Endothelial cell of umbilical vein (primary cell): ENCODE results near the gene SOHLH1. TPM values are rescaled to one million over a fixed set of nuclear protein-coding genes. Genes with fewer than 3 reads are reported as not detected.

ENCODE experiments used
- BruUV-seq: library from RNA; stranded (reverse); fragments of 400-500 nt; replicated peaks from 2 replicates; lab custom pipeline; 2021; lab: Mats Ljungman, UMichigan
- CTCF ChIA-PET: fragments of 300-600, 350-600 bp; sonication (Branson Sonifier 250); formaldehyde crosslinking; loops from one replicate; lab custom pipeline; 2021; ENCODE audit warnings: antibody characterized with exemption, inconsistent platforms; lab: Charles Lee
- POLR2A ChIA-PET: fragments of 300-600, 350-600 bp; sonication (Branson Sonifier 250); formaldehyde crosslinking; loops from one replicate; lab custom pipeline; 2021; ENCODE audit warnings: antibody characterized with exemption, inconsistent platforms; lab: Charles Lee
- DNase-seq: peaks from one replicate; pipeline ENCODE4 v3.0.0-alpha.2; 2011; ENCODE audit warnings: low read depth, low spot score
- FAIRE-seq: peaks from 2 replicates; lab custom pipeline; 2011; peaks lifted over from hg19 to GRCh38; lab: Jason Lieb, UNC
- H2AFZ ChIP-seq: 2 replicates; pipeline ENCODE4 v1.6.0; 2012; ENCODE audit warnings: low read depth, low read length, control low read depth, inconsistent platforms
- H3K27ac ChIP-seq: 2 replicates; pipeline ENCODE4 v1.5.1; 2011; ENCODE audit warnings: low read depth, mild to moderate bottlenecking, control low read depth, low read length, moderate library complexity; ENCODE audit not compliant: insufficient read depth
- H3K27me3 ChIP-seq, 2 experiments: 2 replicates each; pipeline versions ENCODE4 v1.6.0 to v1.6.1; 2011; ENCODE audit warnings: low read length in 2 of 2, mixed read lengths in 1 of 2; ENCODE audit not compliant: control insufficient read depth in 2 of 2, insufficient read depth in 2 of 2
- H3K36me3 ChIP-seq, 2 experiments: 2 replicates in 1 of 2; 3 replicates in 1 of 2; pipeline ENCODE4 v1.5.1; 2011; ENCODE audit warnings: low read length in 2 of 2, mild to moderate bottlenecking in 1 of 2, moderate library complexity in 1 of 2; ENCODE audit not compliant: control insufficient read depth in 2 of 2, insufficient read depth in 2 of 2; ENCODE audit errors: extremely low read depth in 1 of 2
- H3K4me1 ChIP-seq: 3 replicates; pipeline ENCODE4 v1.5.1; 2011; ENCODE audit warnings: mild to moderate bottlenecking, low read length; ENCODE audit not compliant: control insufficient read depth, insufficient read depth; ENCODE audit errors: extremely low read depth
- H3K4me2 ChIP-seq: 2 replicates; pipeline ENCODE4 v1.6.1; 2011; ENCODE audit warnings: low read length, control low read depth, mixed read lengths; ENCODE audit not compliant: insufficient read depth
- H3K4me3 ChIP-seq, 3 experiments: fragments of 200-600 bp in 1 of 3; sonication (generic), shearing (Covaris generic) in 1 of 3; replicated peaks in 1 of 3; 2 replicates each; pipeline ENCODE4 v1.5.1; 2011 to 2016; ENCODE audit warnings: control low read depth in 3 of 3, low read length in 3 of 3, mild to moderate bottlenecking in 2 of 3, inconsistent platforms in 1 of 3, low read depth in 1 of 3, moderate library complexity in 1 of 3; ENCODE audit not compliant: insufficient read depth in 1 of 3
- H3K79me2 ChIP-seq: 2 replicates; pipeline ENCODE4 v1.6.0; 2012; ENCODE audit warnings: low read length, inconsistent platforms; ENCODE audit not compliant: control insufficient read depth, insufficient read depth
- H3K9ac ChIP-seq: replicated peaks from 2 replicates; pipeline ENCODE3; 2011; ENCODE audit warnings: low read length, control low read depth; ENCODE audit not compliant: insufficient read depth; ENCODE audit errors: extremely low read depth
- H3K9me1 ChIP-seq: replicated peaks from 3 replicates; pipeline ENCODE4 v1.6.0; 2011; ENCODE audit warnings: mild to moderate bottlenecking, low read length; ENCODE audit not compliant: control insufficient read depth, insufficient read depth; ENCODE audit errors: extremely low read depth
- H3K9me3 ChIP-seq: replicated peaks from 2 replicates; pipeline ENCODE4 v1.5.1; 2012; ENCODE audit warnings: low read length, inconsistent platforms; ENCODE audit not compliant: control insufficient read depth, insufficient read depth
- H4K20me1 ChIP-seq: replicated peaks from 2 replicates; pipeline ENCODE3; 2011; ENCODE audit warnings: mild to moderate bottlenecking, low read length; ENCODE audit not compliant: control insufficient read depth, insufficient read depth; ENCODE audit errors: extremely low read depth
- CTCF ChIP-seq, 2 donors: IDR thresholded peaks; 1 replicate in 1 of 2; 2 replicates in 1 of 2; pipeline ENCODE4 v1.5.1; 2011; ENCODE audit warnings: low read length in 2 of 2, mild to moderate bottlenecking in 2 of 2, moderate library complexity in 2 of 2, control low read depth in 1 of 2, inconsistent platforms in 1 of 2, low read depth in 1 of 2; ENCODE audit not compliant: insufficient read depth in 1 of 2; ENCODE audit errors: extremely low read depth in 1 of 2
- FOS ChIP-seq: IDR thresholded peaks from 2 replicates; pipeline ENCODE4 v1.6.1; 2011; ENCODE audit warnings: mild to moderate bottlenecking, low read length, moderate library complexity, borderline replicate concordance; ENCODE audit not compliant: insufficient read depth
- JUN ChIP-seq: IDR thresholded peaks from 2 replicates; pipeline ENCODE4 v1.6.1; 2011; ENCODE audit warnings: borderline replicate concordance, low read depth; ENCODE audit not compliant: insufficient read length, insufficient read depth
- POLR2A ChIP-seq: IDR thresholded peaks from 2 replicates; pipeline ENCODE4 v1.6.1; 2012; ENCODE audit warnings: low read depth, mild to moderate bottlenecking, control low read depth, low read length
- POLR2AphosphoS5 ChIP-seq: IDR thresholded peaks from 2 replicates; pipeline ENCODE4 v1.6.1; 2012; ENCODE audit warnings: low read depth, mild to moderate bottlenecking, control low read depth, low read length, moderate library complexity; ENCODE audit not compliant: insufficient read depth
- dilution Hi-C: fragments of 300-500 bp; cut with MboI; formaldehyde crosslinking; loops from one replicate; pipeline ENCODE4 v1.15.0; 2019; ENCODE audit warnings: low sequenced_read_pairs; ENCODE audit not compliant: extremely low pct_ligation_motif_present
- intact Hi-C: fragments of 100-400 bp; cut with micrococcal nuclease; formaldehyde crosslinking; loops from one replicate; pipeline ENCODE4 v1.10.0; 2022
- polyA plus RNA-seq, 4 experiments: library from polyadenylated mRNA; depleted of rRNA in 3 of 4; stranded (reverse) in 3 of 4; unstranded in 1 of 4; fragments of >200 nt; gene quantifications; 2 replicates each; pipeline versions ENCODE4 v1.2.1 to v1.2.3, GENCODE V29; 2011 to 2012; ENCODE audit warnings: missing spikeins in 1 of 4
- total RNA-seq: library from RNA; stranded (reverse); gene quantifications from 2 replicates; pipeline ENCODE4 v1.2.3, GENCODE V29; 2021

Gene SOHLH1
- total and polyA plus RNA-seq, 2 donors (not counting 3 experiments of a cell fraction or from before 2014, with no cell fraction given), result not detected

DNA sequence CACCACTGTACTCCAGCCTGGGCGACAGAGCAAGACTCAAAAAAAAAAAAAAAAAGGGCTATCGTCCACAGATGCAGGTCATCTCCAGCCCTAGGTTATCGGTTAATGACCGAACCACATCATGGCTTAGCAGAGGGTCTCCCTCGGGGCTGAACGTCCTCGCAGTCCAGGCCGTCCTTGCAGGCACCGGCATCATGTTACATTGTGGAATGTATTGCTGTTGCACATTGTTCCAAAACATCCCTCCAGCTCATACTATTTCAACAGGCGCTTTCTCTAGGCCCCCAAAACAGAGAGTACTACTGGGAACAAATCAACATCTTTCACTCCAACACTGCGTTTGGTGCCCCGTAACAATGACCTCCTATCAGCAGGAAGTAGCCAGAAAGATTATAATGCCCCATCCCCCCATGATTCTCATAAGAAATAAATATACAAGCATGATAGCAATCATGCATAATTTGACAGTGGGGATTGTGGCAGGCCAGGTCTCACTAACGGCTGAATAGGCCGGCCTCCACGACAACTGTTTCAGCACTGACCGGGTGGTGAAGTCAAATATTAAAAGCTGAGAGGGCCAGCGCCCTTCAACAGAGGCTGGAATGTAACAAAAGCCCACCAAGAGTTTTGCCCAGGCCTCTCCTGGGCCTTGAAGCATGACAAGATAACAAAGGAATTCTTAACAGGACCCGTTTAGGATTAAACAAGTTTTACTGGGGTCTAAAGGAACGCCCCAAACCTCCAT, 37.3 kb downstream of the SOHLH1 start:
- H3K9me1 ChIP-seq, result no peaks in the 10 kb centered on the region
- no peak for FAIRE-seq
- POLR2A ChIA-PET, result interaction anchor here (0.7 kb wide), 1 partner anchor 10 kb away, joined by 4 read pairs; no protein-coding TSS in a partner anchor
- H3K27ac ChIP-seq, result no peak overlapping the region
- TF ChIP-seq POLR2AphosphoS5, result no peak
- no peak overlapping the region for H3K4me2 ChIP-seq
- CTCF ChIA-PET, result no interaction called here
- H3K4me1 ChIP-seq, result no peaks in the 10 kb centered on the region
- BruUV-seq, result no TSS peak
- H3K4me3 ChIP-seq, result no peak overlapping the region
- dilution Hi-C loops (no loop called here), intact Hi-C loops (no loop called here)
- H3K79me2 ChIP-seq, result no peaks in the 10 kb centered on the region
- H3K27me3 ChIP-seq, result no peaks in the 10 kb centered on the region
- DNase-seq, result no peak
- H3K9me3 ChIP-seq, result no peaks in the 10 kb centered on the region
- H3K36me3 ChIP-seq, result no peaks in the 10 kb centered on the region
- no peak overlapping the region for H2AFZ ChIP-seq
- H4K20me1 ChIP-seq, result no peaks in the 10 kb centered on the region
- H3K9ac ChIP-seq, result no peak overlapping the region

GRCh38 chr9:135660407-135660806, 38.9 kb downstream of the SOHLH1 start:
- H3K4me2 ChIP-seq, result no peak overlapping the region
- no peak overlapping the region for H3K27ac ChIP-seq
- no peak overlapping the region for H3K9ac ChIP-seq
- H3K4me1 ChIP-seq, result no peaks in the 10 kb centered on the region
- H3K4me3 ChIP-seq, result no peak overlapping the region
- H3K9me3 ChIP-seq, result no peaks in the 10 kb centered on the region
- no peaks in the 10 kb centered on the region for H3K9me1 ChIP-seq
- TF ChIP-seq JUN (no peak), POLR2A (no peak), CTCF (IDR thresholded peaks at IDR 0.05; ENCODE audit: extremely low read depth in 1 of 2, insufficient read depth in 1 of 2, low read depth in 1 of 2, low read length in 2 of 2) (no peak), FOS (no peak)
- H3K36me3 ChIP-seq, result no peaks in the 10 kb centered on the region
- CTCF ChIA-PET, result no interaction called here
- dilution Hi-C loops (no loop called here), intact Hi-C loops (no loop called here)
- FAIRE-seq, result no peak
- no peak for DNase-seq
- no peaks in the 10 kb centered on the region for H3K27me3 ChIP-seq
- POLR2A ChIA-PET, result no interaction called here
- H3K79me2 ChIP-seq, result no peaks in the 10 kb centered on the region
- H4K20me1 ChIP-seq, result no peaks in the 10 kb centered on the region
- H2AFZ ChIP-seq, result no peak overlapping the region
- BruUV-seq, result no TSS peak
